Tibial artery (tissue), 4 donors: Measurements from ENCODE around the gene SF3A1.

Experiments used
- DNase-seq, 2 donors: peaks; one replicate each; pipeline ENCODE4 v3.0.0-alpha.2; 2019
- H3K27ac ChIP-seq, 2 donors: fragments of 200-600 bp; sonication (generic) in 1 of 2; 1 replicate in 1 of 2; 2 replicates in 1 of 2; pipeline ENCODE4 v1.5.1; 2018 to 2019; ENCODE audit warnings: mild to moderate bottlenecking in 1 of 2
- H3K27me3 ChIP-seq, 2 donors: fragments of 200-600 bp; sonication (generic) in 1 of 2; one replicate each; pipeline versions ENCODE4 v1.5.1 to v1.6.0; 2016 to 2019
- H3K36me3 ChIP-seq, 3 donors: fragments of 200-600 bp; sonication (generic) in 2 of 3; one replicate each; pipeline ENCODE4 v1.5.1; 2016 to 2019; ENCODE audit warnings: mild to moderate bottlenecking in 2 of 3
- H3K4me1 ChIP-seq, 4 donors: fragments of 200-600 bp; sonication (generic) in 2 of 4; 1 replicate in 3 of 4; 2 replicates in 1 of 4; pipeline ENCODE4 v1.5.1; 2016 to 2019
- H3K4me3 ChIP-seq, 2 donors: fragments of 200-600 bp; sonication (generic) in 1 of 2; 1 replicate in 1 of 2; 2 replicates in 1 of 2; pipeline ENCODE4 v1.5.1; 2018 to 2019; ENCODE audit warnings: mild to moderate bottlenecking in 2 of 2
- H3K9me3 ChIP-seq, 3 donors: fragments of 200-600 bp; sonication (generic) in 1 of 3; one replicate each; pipeline ENCODE4 v1.5.1; 2016 to 2019
- intact Hi-C: fragments of 100-400 bp; cut with DNase I; formaldehyde crosslinking; loops from one replicate; pipeline ENCODE4 v1.15.0; 2023; ENCODE audit warnings: low total_unique reads
- TF ChIP-seq, protein P1 (sequence below), 2 experiments: fragments of 200-600 bp in 1 of 2; fragments of 450-650 bp in 1 of 2; IDR thresholded peaks; one replicate each; pipeline ENCODE4 v1.5.1; 2017 to 2019; ENCODE audit warnings: antibody characterized with exemption in 2 of 2, mild to moderate bottlenecking in 1 of 2, moderate library complexity in 1 of 2

SF3A1 gene

DNA sequence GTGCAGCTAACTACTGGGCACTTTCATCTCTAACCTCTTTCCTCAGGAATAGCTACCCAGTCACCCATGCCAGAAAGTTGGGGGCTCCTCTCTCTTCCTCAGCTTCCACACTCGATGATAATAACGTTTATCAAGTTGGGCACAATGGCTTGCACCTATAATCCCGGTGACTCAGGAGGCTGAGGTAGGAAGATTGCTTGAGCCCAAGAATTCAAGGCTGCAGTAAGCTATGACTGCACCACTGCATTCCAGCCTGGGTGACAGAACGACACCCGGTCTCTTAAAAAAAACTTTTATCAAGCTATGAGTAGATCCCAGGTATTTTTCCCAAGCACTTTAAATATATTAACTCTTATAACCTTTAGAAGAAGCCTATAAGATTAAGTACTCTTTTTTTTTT lies 2.0 kb downstream of the SF3A1 start:
- DNase-seq, result no peak
- Histone ChIP-seq H3K27me3 (no peaks in the 10 kb centered on the region), H3K9me3 (no peaks in the 10 kb centered on the region), H3K27ac (no peak overlapping the region), H3K4me1 (peaks cover 0 to 36% (median 27%) of the 10 kb centered on the region in 4 donors), H3K36me3 (peaks cover 22 to 45% (median 32%) of the 10 kb centered on the region in 3 donors), H3K4me3 (no peak overlapping the region)
- intact Hi-C loops, result no loop called here
- TF ChIP-seq, protein P1, sequence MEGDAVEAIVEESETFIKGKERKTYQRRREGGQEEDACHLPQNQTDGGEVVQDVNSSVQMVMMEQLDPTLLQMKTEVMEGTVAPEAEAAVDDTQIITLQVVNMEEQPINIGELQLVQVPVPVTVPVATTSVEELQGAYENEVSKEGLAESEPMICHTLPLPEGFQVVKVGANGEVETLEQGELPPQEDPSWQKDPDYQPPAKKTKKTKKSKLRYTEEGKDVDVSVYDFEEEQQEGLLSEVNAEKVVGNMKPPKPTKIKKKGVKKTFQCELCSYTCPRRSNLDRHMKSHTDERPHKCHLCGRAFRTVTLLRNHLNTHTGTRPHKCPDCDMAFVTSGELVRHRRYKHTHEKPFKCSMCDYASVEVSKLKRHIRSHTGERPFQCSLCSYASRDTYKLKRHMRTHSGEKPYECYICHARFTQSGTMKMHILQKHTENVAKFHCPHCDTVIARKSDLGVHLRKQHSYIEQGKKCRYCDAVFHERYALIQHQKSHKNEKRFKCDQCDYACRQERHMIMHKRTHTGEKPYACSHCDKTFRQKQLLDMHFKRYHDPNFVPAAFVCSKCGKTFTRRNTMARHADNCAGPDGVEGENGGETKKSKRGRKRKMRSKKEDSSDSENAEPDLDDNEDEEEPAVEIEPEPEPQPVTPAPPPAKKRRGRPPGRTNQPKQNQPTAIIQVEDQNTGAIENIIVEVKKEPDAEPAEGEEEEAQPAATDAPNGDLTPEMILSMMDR (IDR thresholded peaks at IDR 0.05), result no peak

GRCh38 chr22:30351226-30351625 lies 5.5 kb downstream of the SF3A1 start:
- intact Hi-C loops, result no loop called here
- no peak for DNase-seq
- H3K4me3 ChIP-seq, result no peak overlapping the region
- H3K27ac ChIP-seq, result no peak overlapping the region
- H3K27me3 ChIP-seq, result no peaks in the 10 kb centered on the region
- H3K4me1 ChIP-seq, result peaks cover 0 to 28% (median 20%) of the 10 kb centered on the region in 4 donors
- H3K9me3 ChIP-seq, result no peaks in the 10 kb centered on the region
- peaks cover 45 to 74% (median 55%) of the 10 kb centered on the region in 3 donors for H3K36me3 ChIP-seq
- TF ChIP-seq, protein P1 (IDR thresholded peaks at IDR 0.05), result no peak

GRCh38 chr22:30348809-30349208 lies 7.9 kb downstream of the SF3A1 start:
- H3K27ac ChIP-seq, result no peak overlapping the region
- H3K4me1 ChIP-seq, result peaks cover 0 to 7% (median 0%) of the 10 kb centered on the region in 4 donors
- H3K36me3 ChIP-seq, result peaks cover 69 to 92% (median 79%) of the 10 kb centered on the region in 3 donors
- H3K27me3 ChIP-seq, result no peaks in the 10 kb centered on the region
- no peaks in the 10 kb centered on the region for H3K9me3 ChIP-seq
- H3K4me3 ChIP-seq, result no peak overlapping the region
- TF ChIP-seq, protein P1 (IDR thresholded peaks at IDR 0.05), result no peak
- intact Hi-C loops, result no loop called here
- no peak for DNase-seq

- intact Hi-C loops, result no loop called here
- Histone ChIP-seq H3K4me1 (peaks cover 0 to 3% (median 0%) of the 10 kb centered on the region in 4 donors), H3K4me3 (no peak overlapping the region), H3K9me3 (no peaks in the 10 kb centered on the region), H3K36me3 (peaks cover 73 to 92% (median 83%) of the 10 kb centered on the region in 3 donors), H3K27me3 (no peaks in the 10 kb centered on the region), H3K27ac (no peak overlapping the region)
- TF ChIP-seq, protein P1 (IDR thresholded peaks at IDR 0.05), result no peak
- no peak for DNase-seq
Observed at GRCh38 chr22:30348404-30348803, 8.3 kb downstream of the SF3A1 start.

- Histone ChIP-seq H3K4me3 (no peak overlapping the region), H3K36me3 (peaks cover 77 to 95% (median 87%) of the 10 kb centered on the region in 3 donors), H3K27ac (no peak overlapping the region), H3K9me3 (no peaks in the 10 kb centered on the region), H3K27me3 (no peaks in the 10 kb centered on the region), H3K4me1 (peaks cover 0 to 8% (median under 1%) of the 10 kb centered on the region in 4 donors)
- TF ChIP-seq, protein P1 (IDR thresholded peaks at IDR 0.05), result no peak
- intact Hi-C loops, result no loop called here
- no peak for DNase-seq
Observed at GRCh38 chr22:30347255-30347892, 9.3 kb downstream of the SF3A1 start.
